Stimulated activated CD4-positive, alpha-beta T cell treated with anti-CD3 and anti-CD28 coated beads, Interleukin-2, amount 100 ng/mL, for 48 hours (primary cell): ENCODE measurements around the gene FLYWCH2.

Source experiments
- DNase-seq, 2 donors: peaks; one replicate each; pipeline ENCODE4 v3.0.0-alpha.2; 2020

FLYWCH2 gene

GRCh38 chr16:2882650-2883457 is at the start of gene FLYWCH2:
TSS of gene FLYWCH2 (plus strand) at chr16:2883215. CDS start at chr16:2896450, 13,235 bp downstream.
- peak; percentile 100 for DNase-seq

GRCh38 chr16:2833776-2834175 is 49.2 kb upstream of the FLYWCH2 start:
- DNase-seq, result no peak

- DNase-seq, result no peak
Observed at GRCh38 chr16:2834968-2835367, 48.0 kb upstream of the FLYWCH2 start.

GRCh38 chr16:2835638-2836493 is 47.1 kb upstream of the FLYWCH2 start:
- no peak for DNase-seq

GRCh38 chr16:2836646-2837508 is 46.1 kb upstream of the FLYWCH2 start:
- no peak for DNase-seq

- peak; percentile 41 to 57 for DNase-seq
Observed at GRCh38 chr16:2838928-2839327, 44.1 kb upstream of the FLYWCH2 start.

GRCh38 chr16:2839650-2840450 is 43.2 kb upstream of the FLYWCH2 start:
- no peak for DNase-seq

- no peak for DNase-seq
Observed at GRCh38 chr16:2840914-2841313, 42.1 kb upstream of the FLYWCH2 start.

- DNase-seq, result no peak
Observed at GRCh38 chr16:2841606-2842339, 41.2 kb upstream of the FLYWCH2 start.

GRCh38 chr16:2842340-2843000 is 40.5 kb upstream of the FLYWCH2 start:
- peak; percentile 85 to 86 for DNase-seq

- no peak for DNase-seq
Observed at GRCh38 chr16:2843526-2843925, 39.5 kb upstream of the FLYWCH2 start.

- DNase-seq, result no peak
Observed at GRCh38 chr16:2845116-2845515, 37.9 kb upstream of the FLYWCH2 start.

- no peak for DNase-seq
Observed at GRCh38 chr16:2846511-2847310, 36.3 kb upstream of the FLYWCH2 start.

GRCh38 chr16:2848933-2849725 is 33.9 kb upstream of the FLYWCH2 start:
- no peak for DNase-seq

- no peak for DNase-seq
Observed at GRCh38 chr16:2852003-2852730, 30.8 kb upstream of the FLYWCH2 start.

GRCh38 chr16:2852731-2853507 is 30.1 kb upstream of the FLYWCH2 start:
- no peak for DNase-seq

- DNase-seq, result no peak
Observed at GRCh38 chr16:2853531-2854073, 29.4 kb upstream of the FLYWCH2 start.
